ENCODE results near the gene HOXD11. TPM values are rescaled to one million over a fixed set of nuclear protein-coding genes. Genes with fewer than 3 reads are reported as not detected.

The HOXD11 gene
- total RNA-seq, 2 experiments from 2014 or later = not detected

- H2AFZ ChIP-seq (ENCODE audit: low read length) = no peak overlapping the region
- ChIA-PET POLR2A (no interaction called here), CTCF (ENCODE audit: unreplicated experiment) (no interaction called here)
- no peaks in the 10 kb centered on the region for H4K20me1 ChIP-seq (ENCODE audit: insufficient read depth, low read length)
- intact Hi-C loops (cut with micrococcal nuclease; ENCODE audit: unreplicated experiment) = no loop called here
- no peaks in the 10 kb centered on the region for H3K4me1 ChIP-seq (ENCODE audit: insufficient read depth, low read length, poor library complexity, severe bottlenecking)
- H3K79me2 ChIP-seq (ENCODE audit: insufficient read depth, low read depth, low read length) = no peaks in the 10 kb centered on the region
- H3K9me2 ChIP-seq (ENCODE audit: insufficient read depth, low read length) = no peaks in the 10 kb centered on the region
- no peak overlapping the region for H3K27ac ChIP-seq (ENCODE audit: low read depth, low read length, poor library complexity, severe bottlenecking)
- no TSS peak for BruUV-seq (replicated peaks)
- no peak for DNase-seq (ENCODE audit: low spot score)
- no peak overlapping the region for H3K4me3 ChIP-seq (ENCODE audit: low read depth, low read length, poor library complexity, severe bottlenecking)
- H3K36me3 ChIP-seq (ENCODE audit: insufficient read depth, low read length) = no peaks in the 10 kb centered on the region
- H3K9me3 ChIP-seq (ENCODE audit: low read length) = no peaks in the 10 kb centered on the region
- TF ChIP-seq CTCF (conservative IDR thresholded peaks at IDR 0.05; ENCODE audit: low read length) = no peak
- no peak for TF ChIP-seq EZH2phosphoT487 (IDR thresholded peaks at IDR 0.05; ENCODE audit: borderline replicate concordance, low read depth, low read length)
- no peak overlapping the region for H3K4me2 ChIP-seq (ENCODE audit: low read length)
Measured at GRCh38 chr2:176105730-176106580, 1.1 kb upstream of the HOXD11 start.

- ChIA-PET POLR2A (no interaction called here), CTCF (ENCODE audit: unreplicated experiment) (no interaction called here)
- Histone ChIP-seq H3K79me2 (ENCODE audit: insufficient read depth, low read depth, low read length) (no peaks in the 10 kb centered on the region), H3K4me3 (ENCODE audit: low read depth, low read length, poor library complexity, severe bottlenecking) (no peak overlapping the region), H3K36me3 (ENCODE audit: insufficient read depth, low read length) (no peaks in the 10 kb centered on the region), H3K9me3 (ENCODE audit: low read length) (no peaks in the 10 kb centered on the region), H3K4me2 (ENCODE audit: low read length) (no peak overlapping the region), H3K9me2 (ENCODE audit: insufficient read depth, low read length) (no peaks in the 10 kb centered on the region), H3K4me1 (ENCODE audit: insufficient read depth, low read length, poor library complexity, severe bottlenecking) (no peaks in the 10 kb centered on the region), H2AFZ (ENCODE audit: low read length) (no peak overlapping the region), H3K27ac (ENCODE audit: low read depth, low read length, poor library complexity, severe bottlenecking) (no peak overlapping the region), H4K20me1 (ENCODE audit: insufficient read depth, low read length) (no peaks in the 10 kb centered on the region)
- no TSS peak for BruUV-seq (replicated peaks)
- DNase-seq (ENCODE audit: low spot score) = no peak
- TF ChIP-seq CTCF (conservative IDR thresholded peaks at IDR 0.05; ENCODE audit: low read length) (no peak), EZH2phosphoT487 (IDR thresholded peaks at IDR 0.05; ENCODE audit: borderline replicate concordance, low read depth, low read length) (no peak)
- intact Hi-C loops (cut with micrococcal nuclease; ENCODE audit: unreplicated experiment) = no loop called here
Measured at GRCh38 chr2:176107731-176108181, 676 bp downstream of the HOXD11 start.
